Measurements from ENCODE around the gene CHMP1B.
"Not testable (repeated sequence)": the region's sequence is repeated elsewhere in the genome, so short reads cannot be mapped to it uniquely, and the experiment has no call there.

The CHMP1B gene

GRCh38 chr18:11871501-11871900 lies 20.3 kb downstream of the CHMP1B start:
- DNase-seq = peak in 1 of 5 donors; percentile 26

GRCh38 chr18:11872479-11873136 lies 21.4 kb downstream of the CHMP1B start:
- no peak for DNase-seq

GRCh38 chr18:11873670-11874340 lies 22.6 kb downstream of the CHMP1B start:
- DNase-seq = no peak

- DNase-seq = no peak
Measured at GRCh38 chr18:11874676-11875075, 23.5 kb downstream of the CHMP1B start.

- DNase-seq = no peak
Measured at GRCh38 chr18:11877497-11878135, 26.4 kb downstream of the CHMP1B start.

GRCh38 chr18:11880586-11881304 lies 29.5 kb downstream of the CHMP1B start:
- no peak for DNase-seq

GRCh38 chr18:11882636-11883035 lies 31.4 kb downstream of the CHMP1B start:
- no peak for DNase-seq

- DNase-seq = no peak
Measured at GRCh38 chr18:11883153-11883552, 31.9 kb downstream of the CHMP1B start.

- no peak for DNase-seq
Measured at GRCh38 chr18:11884396-11885030, 33.3 kb downstream of the CHMP1B start.

GRCh38 chr18:11885278-11885947 lies 34.2 kb downstream of the CHMP1B start:
- DNase-seq = no peak

GRCh38 chr18:11886577-11887110 lies 35.4 kb downstream of the CHMP1B start:
- no peak for DNase-seq

GRCh38 chr18:11887328-11888128 lies 36.3 kb downstream of the CHMP1B start:
- no peak for DNase-seq

- no peak for DNase-seq
Measured at GRCh38 chr18:11888726-11889125, 37.5 kb downstream of the CHMP1B start.

GRCh38 chr18:11889284-11889683 lies 38.1 kb downstream of the CHMP1B start:
- DNase-seq = no peak

- no peak for DNase-seq
Measured at GRCh38 chr18:11891737-11892136, 40.5 kb downstream of the CHMP1B start.

GRCh38 chr18:11892438-11892837 lies 41.2 kb downstream of the CHMP1B start:
- not testable (repeated sequence) for DNase-seq

- no peak for DNase-seq
Measured at GRCh38 chr18:11897781-11898180, 46.6 kb downstream of the CHMP1B start.

- DNase-seq = no peak
Measured at GRCh38 chr18:11899063-11899462, 47.9 kb downstream of the CHMP1B start.

GRCh38 chr18:11901826-11902438 lies 50.7 kb downstream of the CHMP1B start:
- no peak for DNase-seq

- DNase-seq = no peak
Measured at GRCh38 chr18:11902522-11903292, 51.5 kb downstream of the CHMP1B start.
